Gastrocnemius medialis (tissue), 4 donors: ENCODE data around the gene ZNF438. TPM values are rescaled to one million over a fixed set of nuclear protein-coding genes. Genes with fewer than 3 reads are reported as not detected.

Experiments used
- ATAC-seq, 2 donors: fragments of 150-250 bp; one replicate each; pipeline ENCODE4 v1.9.1; 2016
- DNase-seq, 2 donors: peaks; one replicate each; pipeline ENCODE4 v3.0.0-alpha.2; 2019
- H3K27ac ChIP-seq, 4 donors: fragments of 200-600 bp; sonication (generic); 1 replicate in 1 of 4; 2 replicates in 3 of 4; pipeline ENCODE4 v1.5.1; 2016 to 2018; ENCODE audit warnings: mild to moderate bottlenecking in 2 of 4, moderate library complexity in 1 of 4
- H3K27me3 ChIP-seq, 3 donors: fragments of 200-600 bp; sonication (generic) in 2 of 3; 1 replicate in 1 of 3; 2 replicates in 2 of 3; pipeline versions ENCODE4 v1.5.1 to v1.6.0; 2016 to 2019; ENCODE audit warnings: mild to moderate bottlenecking in 1 of 3, moderate library complexity in 1 of 3
- H3K36me3 ChIP-seq, 2 donors: fragments of 200-600 bp; sonication (generic) in 1 of 2; one replicate each; pipeline ENCODE4 v1.5.1; 2017 to 2018
- H3K4me1 ChIP-seq, 2 donors: fragments of 200-600 bp; sonication (generic) in 1 of 2; one replicate each; pipeline ENCODE4 v1.5.1; 2016 to 2017; ENCODE audit warnings: mild to moderate bottlenecking in 2 of 2
- H3K4me3 ChIP-seq, 4 donors: fragments of 200-600 bp; sonication (generic) in 3 of 4; 1 replicate in 1 of 4; 2 replicates in 3 of 4; pipeline ENCODE4 v1.5.1; 2016 to 2019; ENCODE audit warnings: mild to moderate bottlenecking in 2 of 4
- H3K9me3 ChIP-seq, 3 donors: fragments of 200-600 bp; sonication (generic) in 2 of 3; 1 replicate in 1 of 3; 2 replicates in 2 of 3; pipeline ENCODE4 v1.5.1; 2016 to 2019
- POLR2A ChIP-seq, 2 donors: fragments of 450-650 bp; IDR thresholded peaks; one replicate each; pipeline ENCODE4 v1.6.1; 2017; ENCODE audit warnings: antibody characterized with exemption in 2 of 2, mild to moderate bottlenecking in 2 of 2, moderate library complexity in 2 of 2
- in situ Hi-C, 4 donors: fragments of 200-750 bp; cut with MboI; loops; one replicate each; pipeline versions ENCODE4 v1.15.0 to v1.8.0; 2017; ENCODE audit warnings: low sequenced_read_pairs in 4 of 4
- intact Hi-C: fragments of 100-400 bp; cut with DNase I; formaldehyde crosslinking; loops from one replicate; pipeline ENCODE4 v1.15.1; 2023; ENCODE audit warnings: low total_unique reads
- total RNA-seq, 4 donors: library from RNA; depleted of rRNA; stranded (reverse); fragments of >200 nt; gene quantifications; one replicate each; pipeline versions ENCODE4 v1.1.0 to v1.2.3, GENCODE V29; 2016
- TF ChIP-seq, protein P1 (sequence below), 5 experiments: fragments of 450-650 bp in 3 of 5; fragments of 200-600 bp in 2 of 5; sonication (generic) in 2 of 5; IDR thresholded peaks in 4 of 5; conservative IDR thresholded peaks in 1 of 5; 1 replicate in 4 of 5; 2 replicates in 1 of 5; pipeline ENCODE4 v1.5.1; 2016 to 2019; ENCODE audit warnings: antibody characterized with exemption in 5 of 5, mild to moderate bottlenecking in 3 of 5, moderate library complexity in 3 of 5

ZNF438 gene
- total RNA-seq, 4 donors from 2014 or later, result 14.4 to 37.0 (median 26.5) TPM

DNA sequence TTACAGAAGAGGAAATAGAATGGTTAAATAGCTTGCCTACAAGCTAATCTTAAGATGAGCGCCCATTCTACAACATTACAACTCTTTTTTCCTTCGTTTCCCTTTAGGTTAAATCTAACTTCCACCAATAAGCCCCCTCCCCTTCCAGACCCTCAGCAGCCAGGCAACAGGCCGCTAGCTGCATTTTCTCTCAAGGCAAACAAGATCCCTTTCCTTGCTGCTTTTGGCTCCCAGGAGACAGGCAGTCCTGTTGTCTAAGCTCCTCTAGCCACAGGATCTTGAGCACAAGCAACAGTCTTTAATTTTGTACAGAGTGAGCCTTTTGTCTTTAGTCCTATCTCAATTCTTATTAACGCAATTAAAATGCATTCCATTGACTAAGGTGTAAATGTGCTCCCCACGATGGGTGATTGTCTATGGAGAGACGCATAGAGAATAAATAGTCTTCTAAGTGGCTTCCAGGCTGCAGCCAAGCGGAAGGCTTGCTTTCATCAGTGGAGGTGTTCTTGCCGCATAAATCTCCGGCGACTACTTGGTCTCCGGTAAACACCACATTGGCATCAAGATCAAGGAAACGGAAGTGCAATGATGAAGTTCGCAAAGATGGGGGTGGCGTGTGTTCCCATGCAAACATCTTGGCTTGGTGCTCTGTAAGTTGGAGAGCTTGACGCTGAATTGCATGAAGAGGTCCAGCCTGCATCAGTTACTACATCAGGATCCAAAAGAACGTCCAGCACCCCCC is 220.2 kb downstream of the ZNF438 start:
- ATAC-seq (no peak), DNase-seq (peak in 1 of 2 donors; percentile 26)
- intact Hi-C loops (no loop called here), in situ Hi-C loops (no loop called here)
- Histone ChIP-seq H3K4me1 (peaks cover 13 to 35% of the 10 kb centered on the region in 2 donors), H3K27me3 (no peaks in the 10 kb centered on the region), H3K36me3 (no peaks in the 10 kb centered on the region), H3K27ac (peak overlapping the region; percentile 56 to 73 (median 64)), H3K9me3 (no peaks in the 10 kb centered on the region), H3K4me3 (no peak overlapping the region)
- TF ChIP-seq, protein P1, sequence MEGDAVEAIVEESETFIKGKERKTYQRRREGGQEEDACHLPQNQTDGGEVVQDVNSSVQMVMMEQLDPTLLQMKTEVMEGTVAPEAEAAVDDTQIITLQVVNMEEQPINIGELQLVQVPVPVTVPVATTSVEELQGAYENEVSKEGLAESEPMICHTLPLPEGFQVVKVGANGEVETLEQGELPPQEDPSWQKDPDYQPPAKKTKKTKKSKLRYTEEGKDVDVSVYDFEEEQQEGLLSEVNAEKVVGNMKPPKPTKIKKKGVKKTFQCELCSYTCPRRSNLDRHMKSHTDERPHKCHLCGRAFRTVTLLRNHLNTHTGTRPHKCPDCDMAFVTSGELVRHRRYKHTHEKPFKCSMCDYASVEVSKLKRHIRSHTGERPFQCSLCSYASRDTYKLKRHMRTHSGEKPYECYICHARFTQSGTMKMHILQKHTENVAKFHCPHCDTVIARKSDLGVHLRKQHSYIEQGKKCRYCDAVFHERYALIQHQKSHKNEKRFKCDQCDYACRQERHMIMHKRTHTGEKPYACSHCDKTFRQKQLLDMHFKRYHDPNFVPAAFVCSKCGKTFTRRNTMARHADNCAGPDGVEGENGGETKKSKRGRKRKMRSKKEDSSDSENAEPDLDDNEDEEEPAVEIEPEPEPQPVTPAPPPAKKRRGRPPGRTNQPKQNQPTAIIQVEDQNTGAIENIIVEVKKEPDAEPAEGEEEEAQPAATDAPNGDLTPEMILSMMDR (IDR thresholded peaks at IDR 0.05 in 4 of 5, conservative IDR thresholded peaks at IDR 0.05 in 1 of 5), result no peak
- no peak for TF ChIP-seq POLR2A (IDR thresholded peaks at IDR 0.05)

DNA sequence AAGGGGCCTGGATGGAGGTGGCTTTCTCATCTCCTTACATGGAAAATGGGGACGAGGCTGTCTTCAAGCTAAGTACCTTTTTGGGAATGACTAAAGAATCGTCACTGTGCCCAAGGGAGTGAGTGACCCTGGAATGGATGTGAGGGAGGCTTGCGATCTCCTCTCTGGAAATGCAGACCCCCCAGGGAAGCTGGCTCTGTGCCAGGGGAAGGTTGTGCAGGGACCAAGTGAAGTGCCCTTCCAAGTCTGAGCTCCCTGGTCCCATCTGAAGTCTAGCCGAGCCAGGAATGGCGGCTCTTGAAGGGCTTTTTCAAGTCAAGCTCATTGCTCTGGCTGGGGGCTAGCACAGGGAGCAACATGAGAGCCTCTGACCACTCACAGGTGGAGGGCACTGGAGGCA is 221.2 kb downstream of the ZNF438 start:
- intact Hi-C loops (no loop called here), in situ Hi-C loops (no loop called here)
- peaks cover 10 to 32% of the 10 kb centered on the region in 2 donors for H3K4me1 ChIP-seq
- H3K36me3 ChIP-seq, result no peaks in the 10 kb centered on the region
- DNase-seq (no peak), ATAC-seq (no peak)
- no peak for TF ChIP-seq POLR2A (IDR thresholded peaks at IDR 0.05)
- TF ChIP-seq, protein P1 (IDR thresholded peaks at IDR 0.05 in 4 of 5, conservative IDR thresholded peaks at IDR 0.05 in 1 of 5), result no peak
- H3K27ac ChIP-seq, result no peak overlapping the region
- no peaks in the 10 kb centered on the region for H3K9me3 ChIP-seq
- no peaks in the 10 kb centered on the region for H3K27me3 ChIP-seq
- no peak overlapping the region for H3K4me3 ChIP-seq

DNA sequence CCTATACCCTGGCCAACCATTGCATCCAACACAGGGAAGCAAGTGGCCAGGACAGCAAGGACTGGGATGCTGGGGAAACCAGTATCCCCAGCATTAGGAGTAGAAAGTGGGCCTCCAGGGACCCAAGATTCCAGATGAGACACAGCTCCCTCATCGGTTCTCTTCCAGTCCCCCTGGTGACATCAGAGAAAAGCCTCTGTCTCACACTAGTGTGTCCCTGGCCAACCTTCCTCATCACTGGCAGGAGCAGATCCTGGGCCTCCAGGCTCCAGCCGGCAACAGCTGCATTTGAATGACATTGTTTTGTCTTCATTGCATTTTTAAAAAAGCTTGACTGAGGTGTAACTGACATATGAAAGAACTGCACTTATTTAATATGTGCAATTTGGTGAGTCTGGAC is 224.8 kb downstream of the ZNF438 start:
- Histone ChIP-seq H3K27ac (peak overlapping the region in 1 of 4 donors; percentile 38), H3K4me1 (peaks cover 10 to 22% of the 10 kb centered on the region in 2 donors), H3K27me3 (no peaks in the 10 kb centered on the region), H3K4me3 (no peak overlapping the region), H3K36me3 (no peaks in the 10 kb centered on the region), H3K9me3 (no peaks in the 10 kb centered on the region)
- DNase-seq, result peak in 1 of 2 donors; percentile 32
- ATAC-seq, result no peak
- no peak for TF ChIP-seq POLR2A (IDR thresholded peaks at IDR 0.05)
- TF ChIP-seq, protein P1 (IDR thresholded peaks at IDR 0.05 in 4 of 5, conservative IDR thresholded peaks at IDR 0.05 in 1 of 5), result no peak
- in situ Hi-C loops, result no loop called here
- intact Hi-C loops, result no loop called here

DNA sequence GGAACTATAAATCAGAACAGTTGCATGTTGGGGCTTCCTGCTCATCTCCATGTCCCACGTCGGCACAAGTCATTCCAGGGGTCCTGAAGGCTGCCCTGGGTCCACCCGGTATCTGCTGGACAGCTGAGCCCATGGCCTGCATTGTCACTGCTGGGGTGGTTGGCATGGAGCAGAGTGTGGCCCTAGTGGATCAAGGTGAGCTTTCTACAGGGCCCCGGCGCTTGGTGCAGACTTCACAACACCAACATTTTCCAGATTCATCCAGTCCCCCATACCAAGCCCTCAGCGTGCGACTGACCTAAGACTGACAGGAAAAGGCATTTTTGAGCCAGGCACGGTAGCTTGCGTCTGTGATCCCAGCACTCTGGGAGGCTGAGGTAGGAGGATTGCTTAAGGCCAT is 226.6 kb downstream of the ZNF438 start:
- Histone ChIP-seq H3K27ac (peak overlapping the region; percentile 42 to 70 (median 59)), H3K36me3 (no peaks in the 10 kb centered on the region), H3K4me3 (no peak overlapping the region), H3K9me3 (no peaks in the 10 kb centered on the region), H3K27me3 (no peaks in the 10 kb centered on the region), H3K4me1 (peaks cover 6 to 10% of the 10 kb centered on the region in 2 donors)
- ATAC-seq, result no peak
- DNase-seq, result no peak
- in situ Hi-C loops (no loop called here), intact Hi-C loops (no loop called here)
- TF ChIP-seq, protein P1 (IDR thresholded peaks at IDR 0.05 in 4 of 5, conservative IDR thresholded peaks at IDR 0.05 in 1 of 5), result no peak
- no peak for TF ChIP-seq POLR2A (IDR thresholded peaks at IDR 0.05)
